GM12878 (cell line): Measurements from ENCODE around the gene COL20A1. TPM values are rescaled to one million over a fixed set of nuclear protein-coding genes. Genes with fewer than 3 reads are reported as not detected.

ENCODE experiments used
- ATAC-seq: fragments of 200-7000 bp; cut with Tn5 transposase; 3 replicates; pipeline ENCODE4 v1.9.1; 2020; ENCODE audit warnings: mild to moderate bottlenecking, moderate library complexity
- BruUV-seq: library from RNA; stranded (reverse); fragments of 400-500 nt; replicated peaks from 2 replicates; lab custom pipeline; 2021; lab: Mats Ljungman, UMichigan
- CTCF ChIA-PET: fragments of 300-600 bp; sonication (Branson Sonifier 250); formaldehyde crosslinking; extraction: SDS; loops from one replicate; lab custom pipeline; 2021; ENCODE audit warnings: inconsistent platforms; lab: Yijun Ruan, JAX
- POLR2A ChIA-PET: fragments of 350-600 bp; formaldehyde crosslinking; extraction: SDS; loops from one replicate; lab custom pipeline; 2021; ENCODE audit warnings: inconsistent platforms; lab: Charles Lee
- RAD21 ChIA-PET: fragments of 300-600 bp; sonication (Branson Sonifier 250); formaldehyde crosslinking; loops from one replicate; lab custom pipeline; 2023; ENCODE audit warnings: antibody characterized with exemption; ENCODE audit not compliant: unreplicated experiment; lab: Charles Lee
- SMC1A ChIA-PET: fragments of 300-600 bp; sonication (Branson Sonifier 250); formaldehyde crosslinking; loops from one replicate; lab custom pipeline; 2023; ENCODE audit not compliant: unreplicated experiment, uncharacterized antibody; lab: Charles Lee
- DNase-seq: peaks from one replicate; pipeline ENCODE4 v3.0.0-alpha.2; 2011; ENCODE audit warnings: low read depth, low spot score
- FAIRE-seq: peaks from 3 replicates; lab custom pipeline; 2011; peaks lifted over from hg19 to GRCh38; lab: Jason Lieb, UNC
- H2AFZ ChIP-seq: 2 replicates; pipeline ENCODE4 v1.6.0; 2011; ENCODE audit warnings: low read depth, low read length, control low read depth; ENCODE audit not compliant: control insufficient read depth
- H3K27ac ChIP-seq: 2 replicates; pipeline ENCODE4 v1.5.1; 2011; ENCODE audit warnings: control low read depth; ENCODE audit not compliant: control insufficient read depth, insufficient read depth
- H3K27me3 ChIP-seq, 2 experiments: replicated peaks in 1 of 2; 2 replicates each; pipeline versions ENCODE4 v1.6.0 to v1.6.1; 2011; ENCODE audit warnings: low read length in 1 of 2; ENCODE audit not compliant: control insufficient read depth in 2 of 2, insufficient read depth in 2 of 2
- H3K36me3 ChIP-seq, 2 experiments: 2 replicates each; pipeline ENCODE4 v1.5.1; 2011; ENCODE audit warnings: low read length in 1 of 2; ENCODE audit not compliant: control insufficient read depth in 2 of 2, insufficient read depth in 2 of 2
- H3K4me1 ChIP-seq: 2 replicates; pipeline ENCODE4 v1.6.1; 2011; ENCODE audit warnings: mild to moderate bottlenecking, low read length, moderate library complexity, mixed read lengths; ENCODE audit not compliant: control insufficient read depth, insufficient read depth
- H3K4me2 ChIP-seq: 2 replicates; pipeline ENCODE4 v1.6.0; 2011; ENCODE audit warnings: control low read depth; ENCODE audit not compliant: control insufficient read depth, insufficient read depth
- H3K4me3 ChIP-seq: fragments of 200-600 bp; sonication (generic); 2 replicates; pipeline ENCODE4 v1.5.1; 2016
- H3K79me2 ChIP-seq: 2 replicates; pipeline ENCODE4 v1.6.0; 2011; ENCODE audit warnings: low read length; ENCODE audit not compliant: control insufficient read depth, insufficient read depth
- H3K9ac ChIP-seq: 2 replicates; pipeline ENCODE4 v1.8.0; 2011; ENCODE audit warnings: low read length, control low read depth, mixed read lengths; ENCODE audit not compliant: control insufficient read depth, insufficient read depth
- H3K9me3 ChIP-seq: replicated peaks from 3 replicates; pipeline ENCODE4 v1.5.1; 2011; ENCODE audit warnings: mild to moderate bottlenecking, low read length; ENCODE audit not compliant: control insufficient read depth, insufficient read depth
- H4K20me1 ChIP-seq: 2 replicates; pipeline ENCODE4 v1.6.0; 2011; ENCODE audit not compliant: control insufficient read depth, insufficient read depth
- CHD1 ChIP-seq: IDR thresholded peaks from 2 replicates; pipeline ENCODE4 v1.6.1; 2012; ENCODE audit warnings: low read depth, low read length, improper control_type of control experiment
- EZH2 ChIP-seq: IDR thresholded peaks from 2 replicates; pipeline ENCODE4 v1.6.1; 2012; ENCODE audit warnings: low read depth, mild to moderate bottlenecking, control low read depth, inconsistent platforms, low read length, borderline replicate concordance; ENCODE audit not compliant: control insufficient read depth
- PAX5 ChIP-seq: IDR thresholded peaks from 2 replicates; pipeline ENCODE4 v1.6.1; 2011; ENCODE audit warnings: low read depth, low read length, borderline replicate concordance
- POLR2A ChIP-seq: IDR thresholded peaks from 2 replicates; pipeline ENCODE4 v1.6.1; 2011; ENCODE audit warnings: low read depth, mild to moderate bottlenecking, low read length
- RUNX3 ChIP-seq: IDR thresholded peaks from 2 replicates; pipeline ENCODE4 v1.6.1; 2012; ENCODE audit warnings: low read length, inconsistent platforms
- ZNF274 ChIP-seq: IDR thresholded peaks from one replicate; pipeline ENCODE4 v1.8.0; 2011; ENCODE audit not compliant: insufficient read length, insufficient read depth
- WGBS: methylation state at CpG from one replicate; pipeline ENCODE4 v1.1.6; 2016; ENCODE audit warnings: low lambda C conversion rate; ENCODE audit not compliant: insufficient replicate concordance, insufficient coverage; ENCODE audit errors: missing lambda C conversion rate; 5-methylcytosine and 5-hydroxymethylcytosine counted together
- in situ Hi-C: fragments of 300-500 bp; cut with MboI; formaldehyde crosslinking; loops from 9 replicates; pipeline ENCODE4 v1.14.3; 2018; ENCODE audit warnings: mixed read lengths
- intact Hi-C: fragments of 100-400 bp; cut with micrococcal nuclease; formaldehyde crosslinking; loops from one replicate; pipeline ENCODE4 v1.14.2; 2022; ENCODE audit not compliant: unreplicated experiment
- polyA plus RNA-seq, 11 experiments: library from polyadenylated mRNA; depleted of rRNA in 4 of 11; unstranded in 6 of 11; stranded (reverse) in 5 of 11; fragments of >200 nt; fragmentation: Nextera tagmentation in 4 of 11; fragmentation: Illumina TruSeq in 1 of 11; extraction: Ambion mirVana in 4 of 11; extraction: Trizol in 1 of 11; gene quantifications; 1 replicate in 1 of 11; 2 replicates in 10 of 11; pipeline versions ENCODE4 v1.2.1 to v1.2.3, GENCODE V29; 2011 to 2016; ENCODE audit warnings: inconsistent platforms in 2 of 11, missing spikeins in 2 of 11, low read depth in 1 of 11
- total RNA-seq, 4 experiments: library from RNA; depleted of rRNA in 3 of 4; stranded (reverse); fragments of >200 nt in 3 of 4; fragmentation: Illumina TruSeq in 1 of 4; extraction: Trizol in 1 of 4; gene quantifications; 2 replicates each; pipeline versions ENCODE4 v1.2.1 to v1.2.3, GENCODE V29; 2013 to 2021
- TF ChIP-seq, protein P1 (sequence below): fragments of 450-650 bp; IDR thresholded peaks from 2 replicates; pipeline ENCODE4 v1.6.1; 2017; ENCODE audit warnings: antibody characterized with exemption, mild to moderate bottlenecking, moderate library complexity
- TF ChIP-seq, protein P2 (sequence below): fragments of 450-650 bp; IDR thresholded peaks from 2 replicates; pipeline ENCODE4 v1.6.1; 2017; ENCODE audit warnings: mild to moderate bottlenecking, low read depth, inconsistent platforms; ENCODE audit not compliant: poor library complexity, severe bottlenecking
- TF ChIP-seq, protein P3 (sequence below): fragments of 450-650 bp; IDR thresholded peaks from 2 replicates; pipeline ENCODE4 v1.6.1; 2018; ENCODE audit warnings: mild to moderate bottlenecking, low read depth, moderate library complexity; ENCODE audit not compliant: partially characterized antibody

The COL20A1 gene
- total and polyA plus RNA-seq, 10 of the 15 experiments (the other 5 are each of a cell fraction or from before 2014, with no cell fraction given) = not detected

DNA sequence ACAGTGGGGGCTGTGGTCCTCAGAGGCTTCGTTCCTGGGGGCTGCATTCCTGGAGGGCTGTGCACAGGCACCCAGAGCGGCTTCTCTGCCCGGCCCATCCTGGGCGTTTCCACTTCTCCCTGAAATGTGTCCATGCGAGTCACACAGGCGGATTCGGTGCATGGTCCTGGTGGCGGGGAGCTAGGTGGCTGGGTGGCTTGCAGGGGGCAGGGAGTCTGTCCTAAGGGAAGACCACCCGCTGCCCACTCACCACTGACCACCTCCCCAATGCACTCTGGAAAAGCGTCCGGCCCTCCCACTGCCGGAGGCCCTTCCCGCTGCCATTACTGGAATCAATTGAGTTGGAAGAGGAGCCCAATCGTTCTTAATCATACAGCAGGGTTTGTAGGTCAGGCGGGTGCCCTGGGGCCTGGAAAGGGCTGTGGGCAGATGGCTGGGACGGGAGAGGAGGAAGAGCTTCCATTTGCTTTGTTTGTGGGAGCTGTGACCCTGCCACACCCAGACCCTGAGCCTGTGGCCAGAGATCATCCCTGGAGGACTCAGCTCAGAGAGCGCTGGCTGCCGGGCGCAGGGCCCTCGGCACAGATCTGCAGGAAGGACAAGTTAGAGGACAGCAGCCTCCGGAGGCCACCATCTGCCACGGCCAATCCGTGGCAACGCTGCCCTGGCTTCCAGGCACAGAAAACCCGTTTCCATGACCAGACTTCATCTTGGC is 61.8 kb downstream of the COL20A1 start (continued):
- no peak for TF ChIP-seq EZH2
- no peak for TF ChIP-seq ZNF274
- TF ChIP-seq, protein P1, sequence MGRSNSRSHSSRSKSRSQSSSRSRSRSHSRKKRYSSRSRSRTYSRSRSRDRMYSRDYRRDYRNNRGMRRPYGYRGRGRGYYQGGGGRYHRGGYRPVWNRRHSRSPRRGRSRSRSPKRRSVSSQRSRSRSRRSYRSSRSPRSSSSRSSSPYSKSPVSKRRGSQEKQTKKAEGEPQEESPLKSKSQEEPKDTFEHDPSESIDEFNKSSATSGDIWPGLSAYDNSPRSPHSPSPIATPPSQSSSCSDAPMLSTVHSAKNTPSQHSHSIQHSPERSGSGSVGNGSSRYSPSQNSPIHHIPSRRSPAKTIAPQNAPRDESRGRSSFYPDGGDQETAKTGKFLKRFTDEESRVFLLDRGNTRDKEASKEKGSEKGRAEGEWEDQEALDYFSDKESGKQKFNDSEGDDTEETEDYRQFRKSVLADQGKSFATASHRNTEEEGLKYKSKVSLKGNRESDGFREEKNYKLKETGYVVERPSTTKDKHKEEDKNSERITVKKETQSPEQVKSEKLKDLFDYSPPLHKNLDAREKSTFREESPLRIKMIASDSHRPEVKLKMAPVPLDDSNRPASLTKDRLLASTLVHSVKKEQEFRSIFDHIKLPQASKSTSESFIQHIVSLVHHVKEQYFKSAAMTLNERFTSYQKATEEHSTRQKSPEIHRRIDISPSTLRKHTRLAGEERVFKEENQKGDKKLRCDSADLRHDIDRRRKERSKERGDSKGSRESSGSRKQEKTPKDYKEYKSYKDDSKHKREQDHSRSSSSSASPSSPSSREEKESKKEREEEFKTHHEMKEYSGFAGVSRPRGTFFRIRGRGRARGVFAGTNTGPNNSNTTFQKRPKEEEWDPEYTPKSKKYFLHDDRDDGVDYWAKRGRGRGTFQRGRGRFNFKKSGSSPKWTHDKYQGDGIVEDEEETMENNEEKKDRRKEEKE = no peak
- TF ChIP-seq, all 136 proteins: peak for 0

DNA sequence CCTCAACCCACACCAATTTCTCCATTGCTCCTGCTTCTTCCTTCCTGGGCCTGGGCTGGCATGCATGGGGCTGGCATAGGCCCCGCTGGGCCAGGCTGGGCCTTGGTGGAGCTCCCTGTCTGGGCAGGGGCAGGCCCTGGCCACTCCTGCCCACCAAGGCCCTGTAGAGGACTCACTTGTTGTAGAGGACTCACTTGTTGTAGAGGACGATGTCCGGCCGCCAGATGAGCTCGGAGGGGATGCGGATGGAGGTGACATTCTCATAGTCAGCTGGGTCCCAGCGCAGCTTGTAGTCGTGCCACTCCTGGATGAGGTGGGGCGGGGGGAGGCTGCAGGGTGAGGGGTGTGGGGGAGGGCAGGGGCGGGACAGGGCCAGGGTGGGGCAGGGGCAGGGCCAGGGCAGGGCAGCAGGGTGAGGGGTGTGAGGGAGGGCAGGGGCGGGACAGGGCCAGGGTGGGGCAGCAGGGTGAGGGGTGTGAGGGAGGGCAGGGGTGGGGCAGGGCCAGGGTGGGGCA is 62.9 kb downstream of the COL20A1 start:
- FAIRE-seq = no peak
- Histone ChIP-seq H3K36me3 (no peaks in the 10 kb centered on the region), H3K4me1 (no peaks in the 10 kb centered on the region), H3K9me3 (no peaks in the 10 kb centered on the region; the same call in 2 of the 3 replicates), H3K9ac (no peak overlapping the region), H3K4me3 (no peak overlapping the region), H3K27ac (no peak overlapping the region), H3K4me2 (no peak overlapping the region), H4K20me1 (no peaks in the 10 kb centered on the region), H2AFZ (no peak overlapping the region), H3K27me3 (no peaks in the 10 kb centered on the region), H3K79me2 (no peaks in the 10 kb centered on the region)
- ATAC-seq = no peak
- POLR2A ChIA-PET = no interaction called here
- intact Hi-C loops = no loop called here
- in situ Hi-C loops = no loop called here
- RAD21 ChIA-PET = no interaction called here
- SMC1A ChIA-PET = no interaction called here
- BruUV-seq = no TSS peak
- DNase-seq = no peak
- 82% methylated on average over 8 of the region's 11 CpGs for WGBS
- CTCF ChIA-PET = no interaction called here
- TF ChIP-seq CHD1 (no peak), RUNX3 (no peak), POLR2A (no peak), PAX5 (no peak)
- TF ChIP-seq, protein P2, sequence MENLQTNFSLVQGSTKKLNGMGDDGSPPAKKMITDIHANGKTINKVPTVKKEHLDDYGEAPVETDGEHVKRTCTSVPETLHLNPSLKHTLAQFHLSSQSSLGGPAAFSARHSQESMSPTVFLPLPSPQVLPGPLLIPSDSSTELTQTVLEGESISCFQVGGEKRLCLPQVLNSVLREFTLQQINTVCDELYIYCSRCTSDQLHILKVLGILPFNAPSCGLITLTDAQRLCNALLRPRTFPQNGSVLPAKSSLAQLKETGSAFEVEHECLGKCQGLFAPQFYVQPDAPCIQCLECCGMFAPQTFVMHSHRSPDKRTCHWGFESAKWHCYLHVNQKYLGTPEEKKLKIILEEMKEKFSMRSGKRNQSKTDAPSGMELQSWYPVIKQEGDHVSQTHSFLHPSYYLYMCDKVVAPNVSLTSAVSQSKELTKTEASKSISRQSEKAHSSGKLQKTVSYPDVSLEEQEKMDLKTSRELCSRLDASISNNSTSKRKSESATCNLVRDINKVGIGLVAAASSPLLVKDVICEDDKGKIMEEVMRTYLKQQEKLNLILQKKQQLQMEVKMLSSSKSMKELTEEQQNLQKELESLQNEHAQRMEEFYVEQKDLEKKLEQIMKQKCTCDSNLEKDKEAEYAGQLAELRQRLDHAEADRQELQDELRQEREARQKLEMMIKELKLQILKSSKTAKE = no peak
- TF ChIP-seq, protein P3, sequence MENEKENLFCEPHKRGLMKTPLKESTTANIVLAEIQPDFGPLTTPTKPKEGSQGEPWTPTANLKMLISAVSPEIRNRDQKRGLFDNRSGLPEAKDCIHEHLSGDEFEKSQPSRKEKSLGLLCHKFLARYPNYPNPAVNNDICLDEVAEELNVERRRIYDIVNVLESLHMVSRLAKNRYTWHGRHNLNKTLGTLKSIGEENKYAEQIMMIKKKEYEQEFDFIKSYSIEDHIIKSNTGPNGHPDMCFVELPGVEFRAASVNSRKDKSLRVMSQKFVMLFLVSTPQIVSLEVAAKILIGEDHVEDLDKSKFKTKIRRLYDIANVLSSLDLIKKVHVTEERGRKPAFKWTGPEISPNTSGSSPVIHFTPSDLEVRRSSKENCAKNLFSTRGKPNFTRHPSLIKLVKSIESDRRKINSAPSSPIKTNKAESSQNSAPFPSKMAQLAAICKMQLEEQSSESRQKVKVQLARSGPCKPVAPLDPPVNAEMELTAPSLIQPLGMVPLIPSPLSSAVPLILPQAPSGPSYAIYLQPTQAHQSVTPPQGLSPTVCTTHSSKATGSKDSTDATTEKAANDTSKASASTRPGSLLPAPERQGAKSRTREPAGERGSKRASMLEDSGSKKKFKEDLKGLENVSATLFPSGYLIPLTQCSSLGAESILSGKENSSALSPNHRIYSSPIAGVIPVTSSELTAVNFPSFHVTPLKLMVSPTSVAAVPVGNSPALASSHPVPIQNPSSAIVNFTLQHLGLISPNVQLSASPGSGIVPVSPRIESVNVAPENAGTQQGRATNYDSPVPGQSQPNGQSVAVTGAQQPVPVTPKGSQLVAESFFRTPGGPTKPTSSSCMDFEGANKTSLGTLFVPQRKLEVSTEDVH = no peak
